Right cardiac atrium (tissue), 5 donors: ENCODE measurements around the gene CNTN4. TPM values are rescaled to one million over a fixed set of nuclear protein-coding genes. Genes with fewer than 3 reads are reported as not detected.
A peak's percentile ranks its signal among the peaks of the same experiment; 100 is the strongest.
"Not testable (repeated sequence)": the region's sequence is repeated elsewhere in the genome, so short reads cannot be mapped to it uniquely, and the experiment has no call there.

Experiments
- ATAC-seq, 2 donors: fragments of 200-7000 bp; cut with Tn5 transposase; one replicate each; pipeline versions ENCODE4 v1.8.0 to v1.9.1; 2020; ENCODE audit warnings: moderate library complexity in 2 of 2, mild to moderate bottlenecking in 1 of 2
- DNase-seq, 3 donors: peaks; one replicate each; pipeline ENCODE4 v3.0.0-alpha.2; 2020
- H3K27ac ChIP-seq: one replicate; pipeline ENCODE4 v1.5.1; 2013; ENCODE audit warnings: mild to moderate bottlenecking, low read length, control low read depth, moderate library complexity
- H3K27me3 ChIP-seq: one replicate; pipeline ENCODE4 v1.6.1; 2013; ENCODE audit not compliant: control insufficient read depth, insufficient read depth
- H3K4me1 ChIP-seq: one replicate; pipeline ENCODE4 v1.6.1; 2013; ENCODE audit warnings: low read length; ENCODE audit not compliant: control insufficient read depth, insufficient read depth
- H3K4me3 ChIP-seq: one replicate; pipeline ENCODE4 v1.5.1; 2013; ENCODE audit warnings: low read length, control low read depth
- H3K9me3 ChIP-seq: one replicate; pipeline ENCODE4 v1.6.1; 2013; ENCODE audit warnings: low read length; ENCODE audit not compliant: control insufficient read depth
- WGBS: extraction: QIAGEN DNeasy Blood & Tissue Kit; methylation state at CpG from one replicate; pipeline ENCODE4 v1.1.7; 2013; 5-methylcytosine and 5-hydroxymethylcytosine counted together
- intact Hi-C, 4 donors: fragments of 100-400 bp; cut with DNase I; formaldehyde crosslinking; loops; one replicate each; pipeline versions ENCODE4 v1.11.0 to v1.14.0; 2022 to 2023
- polyA plus RNA-seq: library from polyadenylated mRNA; stranded (reverse); fragments of 200-250 nt; gene quantifications from one replicate; pipeline ENCODE4 v1.2.3, GENCODE V29; 2013
- total RNA-seq, 4 donors: library from RNA; stranded (reverse); fragmentation: NEBNext Ultra II Directional; extraction: Animal tissue kit (Norgen Biotek cat#: 25700); gene quantifications; one replicate each; pipeline ENCODE4 v1.2.1, GENCODE V29; 2021
- donor health status: healthy with polysubstance abuse.
- donor health status: DM: no; HTN: yes; CAD: no.
- donor health status: DM: no; HTN: no; CAD: no.
- donor health status: DM: no; HTN: yes; CAD: no; lungs with severe emphysema.
- donor health status: DM: yes; HTN: yes; CAD: no.

Gene CNTN4
- total and polyA plus RNA-seq, 5 donors: 1.7 to 6.8 (median 2.8) TPM

DNA sequence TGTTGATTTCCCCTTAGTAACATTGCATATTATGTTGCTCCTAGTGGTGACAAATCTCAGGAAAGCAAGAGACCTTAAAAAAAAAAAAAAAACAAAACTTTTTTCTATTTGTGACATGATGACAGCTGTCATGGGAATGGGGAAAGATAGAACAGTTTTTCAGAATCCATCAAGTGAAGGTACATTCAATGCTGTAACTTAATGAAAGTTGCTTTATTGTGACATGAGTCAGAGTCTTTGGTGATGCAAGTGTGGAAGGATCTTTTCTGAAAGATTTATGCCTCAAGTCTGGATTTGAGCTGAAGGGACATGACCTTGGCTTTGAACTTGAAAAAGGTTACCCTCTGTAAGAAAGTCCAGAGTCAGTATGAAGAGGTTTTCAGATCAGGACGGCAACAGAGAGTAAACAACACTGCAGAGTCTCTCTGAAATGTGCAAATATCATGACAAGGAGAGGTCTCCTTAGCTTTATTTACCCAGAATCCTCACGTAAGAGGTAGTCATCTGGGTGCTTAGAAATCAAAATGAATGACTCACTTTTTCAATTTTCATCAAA, 424.7 kb downstream of the CNTN4 start:
- Histone ChIP-seq H3K27me3 (no peaks in the 10 kb centered on the region), H3K27ac (no peak overlapping the region), H3K9me3 (no peaks in the 10 kb centered on the region), H3K4me1 (no peaks in the 10 kb centered on the region), H3K4me3 (no peak overlapping the region)
- intact Hi-C loops: no loop called here
- no peak for ATAC-seq
- 66% methylated on average over 2 of the region's 2 CpGs for WGBS
- no peak for DNase-seq

DNA sequence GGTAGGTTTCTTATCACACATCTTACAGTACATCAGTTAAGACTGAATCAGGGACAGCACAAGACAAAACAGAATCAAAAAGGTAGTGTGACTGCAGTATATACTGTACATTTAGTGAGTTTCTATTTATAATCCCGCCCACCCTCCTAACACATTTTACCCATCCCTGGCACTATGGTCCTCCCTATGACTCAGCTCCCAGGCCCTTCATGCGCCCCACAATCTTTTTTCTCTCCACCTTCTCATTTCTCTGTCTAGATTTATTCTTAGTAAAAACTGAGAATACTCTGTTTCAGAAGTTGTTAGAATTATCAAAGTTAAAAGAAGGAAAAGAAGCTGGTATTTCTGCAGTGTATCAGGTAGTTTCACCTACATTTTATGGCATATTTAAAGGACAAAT, 427.3 kb downstream of the CNTN4 start:
- no peak overlapping the region for H3K4me3 ChIP-seq
- no peaks in the 10 kb centered on the region for H3K27me3 ChIP-seq
- H3K4me1 ChIP-seq: no peaks in the 10 kb centered on the region
- intact Hi-C loops: no loop called here
- ATAC-seq (no peak), DNase-seq (no peak)
- no peak overlapping the region for H3K27ac ChIP-seq
- H3K9me3 ChIP-seq: no peaks in the 10 kb centered on the region
- WGBS: 74% methylated on average over 2 of the region's 2 CpGs

DNA sequence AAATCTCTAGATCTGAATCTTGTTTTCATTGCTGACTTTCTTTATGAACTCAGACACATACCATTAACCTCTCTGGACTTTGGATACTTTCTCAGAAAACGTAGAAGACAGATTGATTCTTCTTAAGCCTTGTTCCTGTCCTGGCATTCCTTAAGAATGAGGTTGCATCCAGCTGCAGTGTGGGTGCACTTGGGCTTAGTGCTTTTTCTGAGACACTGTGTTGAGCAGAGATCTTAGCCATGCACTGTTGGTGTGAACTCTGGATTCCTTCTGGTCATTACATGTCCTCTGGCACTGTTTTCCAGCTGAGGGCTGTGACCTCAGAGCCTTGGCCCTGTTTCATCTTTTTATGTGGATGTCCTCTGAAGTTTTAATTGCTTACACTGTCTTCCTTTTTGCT, 428.3 kb downstream of the CNTN4 start:
- Histone ChIP-seq H3K27ac (no peak overlapping the region), H3K4me3 (no peak overlapping the region), H3K4me1 (no peaks in the 10 kb centered on the region), H3K9me3 (no peaks in the 10 kb centered on the region), H3K27me3 (no peaks in the 10 kb centered on the region)
- DNase-seq (no peak), ATAC-seq (peak in 1 of 2 donors; percentile 60)
- intact Hi-C loops: no loop called here
- WGBS: 27% methylated on average over 1 of the region's 1 CpG

DNA sequence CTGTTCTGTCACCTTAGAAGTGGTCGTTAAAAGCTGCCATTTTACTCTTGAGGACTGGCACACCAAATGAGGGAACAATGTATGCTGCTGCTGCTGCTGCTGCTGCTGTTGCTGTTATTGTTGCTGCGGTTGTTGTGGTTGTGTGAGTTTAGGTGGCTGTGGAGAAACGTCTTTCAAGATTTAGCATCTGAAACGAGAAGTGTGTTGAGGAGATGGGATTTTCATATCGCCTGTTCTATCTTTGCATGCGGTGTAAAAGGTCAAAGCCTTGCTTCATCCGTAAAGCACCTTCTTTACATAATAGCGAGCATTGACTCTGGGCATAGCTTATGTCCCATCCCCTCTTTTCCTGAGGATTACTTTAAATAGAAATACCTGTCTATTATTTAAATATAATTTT, 428.7 kb downstream of the CNTN4 start:
- H3K9me3 ChIP-seq, ATAC-seq, DNase-seq, H3K4me1 ChIP-seq, H3K4me3 ChIP-seq, intact Hi-C loops, H3K27me3 ChIP-seq, H3K27ac ChIP-seq: not testable (repeated sequence)
- 74% methylated on average over 8 of the region's 8 CpGs for WGBS

DNA sequence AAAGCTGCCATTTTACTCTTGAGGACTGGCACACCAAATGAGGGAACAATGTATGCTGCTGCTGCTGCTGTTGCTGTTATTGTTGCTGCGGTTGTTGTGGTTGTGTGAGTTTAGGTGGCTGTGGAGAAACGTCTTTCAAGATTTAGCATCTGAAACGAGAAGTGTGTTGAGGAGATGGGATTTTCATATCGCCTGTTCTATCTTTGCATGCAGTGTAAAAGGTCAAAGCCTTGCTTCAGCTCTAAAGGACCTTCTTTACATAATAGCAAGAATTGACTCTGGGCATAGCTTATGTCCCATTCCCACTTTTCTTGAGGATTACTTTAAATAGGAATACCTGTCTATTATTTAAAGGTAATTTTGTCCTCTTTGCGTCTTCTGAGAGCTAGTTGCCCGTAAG, 436.1 kb downstream of the CNTN4 start:
- intact Hi-C loops, H3K27me3 ChIP-seq, DNase-seq, ATAC-seq, H3K9me3 ChIP-seq, H3K4me1 ChIP-seq, H3K27ac ChIP-seq, H3K4me3 ChIP-seq: not testable (repeated sequence)
- 82% methylated on average over 6 of the region's 6 CpGs for WGBS

DNA sequence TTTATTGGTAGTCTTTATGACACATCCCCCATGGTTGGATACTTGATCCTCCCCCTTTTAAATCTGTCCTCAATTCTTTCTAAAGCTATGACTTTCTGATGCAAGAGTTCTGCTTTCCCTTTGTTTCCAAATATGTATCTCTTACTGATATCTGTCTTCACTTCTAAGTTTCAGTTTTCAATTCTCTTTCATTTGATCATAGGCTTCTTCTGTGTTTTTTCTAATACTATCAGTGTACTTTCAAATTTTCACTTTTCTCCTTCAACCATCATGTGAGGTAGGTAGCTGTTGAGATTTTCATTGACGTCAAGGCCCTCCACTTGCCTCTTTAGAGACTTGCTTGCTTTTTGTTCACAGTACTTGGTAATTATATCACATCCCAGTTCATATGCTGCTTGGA, 436.5 kb downstream of the CNTN4 start:
- H3K4me3 ChIP-seq: no peak overlapping the region
- intact Hi-C loops: no loop called here
- 87% methylated on average over 1 of the region's 1 CpG for WGBS
- H3K27me3 ChIP-seq: no peaks in the 10 kb centered on the region
- ATAC-seq (no peak), DNase-seq (no peak)
- H3K27ac ChIP-seq: no peak overlapping the region
- H3K4me1 ChIP-seq: no peaks in the 10 kb centered on the region
- no peaks in the 10 kb centered on the region for H3K9me3 ChIP-seq

DNA sequence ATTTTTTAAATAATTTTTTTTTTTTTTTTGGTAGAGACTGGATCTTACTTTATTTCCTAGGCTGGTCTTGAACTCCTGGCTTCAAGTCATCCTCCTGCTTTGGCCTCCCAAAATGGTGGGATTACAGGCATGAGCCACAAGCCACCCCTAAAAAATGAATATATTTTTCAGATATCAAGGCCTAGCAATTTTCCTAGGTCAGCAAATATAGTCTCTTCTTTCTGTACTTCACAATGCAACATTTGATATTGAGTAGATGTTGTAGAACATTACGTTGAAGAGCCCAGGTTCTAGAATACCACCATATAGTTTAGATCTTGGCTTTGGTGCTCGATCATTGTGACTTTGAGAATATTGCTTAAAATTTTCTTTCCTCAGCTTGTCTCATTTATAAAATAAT, 437.9 kb downstream of the CNTN4 start:
- 93% methylated on average over 2 of the region's 2 CpGs for WGBS
- intact Hi-C loops: no loop called here
- H3K9me3 ChIP-seq: no peaks in the 10 kb centered on the region
- no peak for DNase-seq
- H3K4me1 ChIP-seq: no peaks in the 10 kb centered on the region
- no peak overlapping the region for H3K4me3 ChIP-seq
- no peak overlapping the region for H3K27ac ChIP-seq
- ATAC-seq: no peak
- no peaks in the 10 kb centered on the region for H3K27me3 ChIP-seq

DNA sequence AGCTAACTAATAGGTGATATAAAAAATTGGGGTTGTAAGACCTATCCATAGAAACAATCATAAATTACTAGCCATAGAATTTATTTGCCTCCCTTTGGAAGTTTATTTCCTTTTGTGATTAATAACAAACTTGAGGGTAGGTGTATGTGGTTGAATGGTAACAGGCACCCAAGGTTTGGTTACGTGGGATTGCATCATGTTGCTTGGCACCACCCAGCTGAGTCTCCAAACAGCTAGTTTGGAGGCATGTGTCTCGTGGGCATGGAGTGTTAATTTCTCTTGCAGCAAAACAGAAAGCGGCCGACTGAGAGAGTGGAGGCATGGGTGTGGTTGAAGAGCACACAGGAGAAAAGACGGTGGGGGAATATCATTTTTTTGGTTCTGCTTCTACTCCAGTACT, 441.4 kb downstream of the CNTN4 start:
- ATAC-seq: no peak
- Histone ChIP-seq H3K27ac (no peak overlapping the region), H3K9me3 (no peaks in the 10 kb centered on the region), H3K27me3 (no peaks in the 10 kb centered on the region), H3K4me3 (no peak overlapping the region), H3K4me1 (no peaks in the 10 kb centered on the region)
- intact Hi-C loops: no loop called here
- 84% methylated on average over 5 of the region's 5 CpGs for WGBS
- no peak for DNase-seq

DNA sequence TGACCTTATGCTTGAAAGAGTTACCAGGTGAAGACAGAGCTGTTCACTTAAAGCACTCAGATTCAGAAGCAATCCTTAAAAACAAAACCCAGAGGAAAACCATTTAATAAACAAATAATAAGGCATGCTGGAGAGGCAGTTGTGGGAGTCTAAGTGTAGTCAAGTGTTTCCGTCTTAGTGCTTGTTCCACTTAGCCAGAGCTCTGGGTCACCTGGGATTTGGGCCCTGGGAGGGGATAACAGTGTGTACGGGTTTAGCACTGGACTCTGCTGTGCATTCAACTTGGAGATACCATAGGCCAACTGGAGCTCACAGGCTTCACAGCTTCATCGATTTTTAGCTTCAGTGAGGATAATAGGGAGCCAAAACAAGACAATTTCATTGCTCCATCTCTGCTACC, 444.6 kb downstream of the CNTN4 start:
- H3K4me3 ChIP-seq: no peak overlapping the region
- intact Hi-C loops: no loop called here
- H3K4me1 ChIP-seq: no peaks in the 10 kb centered on the region
- DNase-seq (no peak), ATAC-seq (no peak)
- 75% methylated on average over 3 of the region's 3 CpGs for WGBS
- no peak overlapping the region for H3K27ac ChIP-seq
- no peaks in the 10 kb centered on the region for H3K9me3 ChIP-seq
- H3K27me3 ChIP-seq: no peaks in the 10 kb centered on the region

DNA sequence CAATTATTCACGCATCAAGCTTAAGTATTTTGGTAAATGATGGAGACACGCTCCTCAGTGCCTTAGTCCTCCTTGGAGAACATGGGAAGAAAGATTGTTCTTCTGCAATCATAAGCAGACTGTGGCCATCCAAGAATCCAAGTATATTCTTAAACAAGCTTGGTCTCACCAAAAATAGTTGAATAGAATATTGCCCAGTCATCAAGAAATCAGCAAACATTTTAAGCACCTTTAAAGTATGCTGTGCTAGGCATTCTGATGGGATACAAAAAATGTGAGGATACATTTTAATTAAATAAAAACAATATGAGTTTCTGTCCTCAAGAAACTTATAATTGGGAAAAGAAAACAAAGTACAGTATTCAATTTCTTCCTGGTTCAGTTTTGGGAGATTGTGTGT, 445.5 kb downstream of the CNTN4 start:
- no peaks in the 10 kb centered on the region for H3K27me3 ChIP-seq
- intact Hi-C loops: no loop called here
- no peaks in the 10 kb centered on the region for H3K4me1 ChIP-seq
- no peak overlapping the region for H3K27ac ChIP-seq
- DNase-seq: no peak
- ATAC-seq: no peak
- H3K9me3 ChIP-seq: no peaks in the 10 kb centered on the region
- WGBS: 86% methylated on average over 2 of the region's 2 CpGs
- no peak overlapping the region for H3K4me3 ChIP-seq

DNA sequence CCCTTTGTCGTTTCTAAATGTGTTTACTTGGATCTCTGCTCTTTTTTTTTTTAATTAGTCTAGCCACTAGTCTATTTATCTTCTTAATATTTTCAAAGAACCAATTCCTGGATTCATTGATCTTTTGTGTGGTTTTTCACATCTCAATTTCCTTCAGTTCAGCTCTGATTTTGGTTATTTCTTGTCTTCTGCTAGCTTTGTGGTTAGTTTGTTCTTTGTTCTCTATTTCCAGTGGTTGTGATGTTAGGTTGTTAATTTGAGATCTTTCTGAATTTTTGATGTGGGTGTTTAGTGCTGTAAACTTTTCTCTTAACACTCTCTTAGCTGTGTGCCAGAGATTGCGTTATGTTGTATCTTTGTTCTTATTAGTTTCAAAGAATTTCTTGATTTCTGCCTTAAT, 446.1 kb downstream of the CNTN4 start:
- no peak for ATAC-seq
- Histone ChIP-seq H3K9me3 (no peaks in the 10 kb centered on the region), H3K27ac (no peak overlapping the region), H3K4me1 (no peaks in the 10 kb centered on the region), H3K27me3 (no peaks in the 10 kb centered on the region), H3K4me3 (no peak overlapping the region)
- whole genome bisulfite sequencing: 78% methylated on average over 2 of the region's 2 CpGs
- no peak for DNase-seq
- intact Hi-C loops: no loop called here

DNA sequence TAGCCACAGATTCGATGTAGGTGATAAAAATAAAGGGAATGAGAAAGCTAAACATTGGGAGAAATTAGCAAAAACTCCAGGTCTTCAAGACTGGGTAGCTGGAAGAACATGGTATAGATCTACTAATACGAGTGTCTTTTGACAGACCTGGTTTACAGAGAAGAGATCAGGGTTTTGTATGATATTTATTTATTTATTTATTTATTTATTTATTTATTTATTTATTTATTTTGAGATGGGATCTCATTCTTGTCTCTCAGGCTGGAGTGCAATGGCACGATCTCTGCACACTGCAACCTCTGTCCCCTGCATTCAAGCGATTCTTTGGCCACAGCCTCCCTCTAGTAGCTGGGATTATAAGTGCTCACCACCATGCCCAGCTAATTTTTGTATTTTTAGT, 448.4 kb downstream of the CNTN4 start:
- Histone ChIP-seq H3K27ac (no peak overlapping the region), H3K4me3 (no peak overlapping the region), H3K4me1 (no peaks in the 10 kb centered on the region), H3K27me3 (no peaks in the 10 kb centered on the region), H3K9me3 (no peaks in the 10 kb centered on the region)
- DNase-seq: no peak
- intact Hi-C loops: no loop called here
- ATAC-seq: no peak
- WGBS: 85% methylated on average over 4 of the region's 4 CpGs
